K562 (cell line): Measurements from ENCODE around the gene TMEM143. TPM values are rescaled to one million over a fixed set of nuclear protein-coding genes. Genes with fewer than 3 reads are reported as not detected.

Experiments
- ATAC-seq: fragments of 200-7000 bp; cut with Tn5 transposase; 3 replicates; pipeline ENCODE4 v1.9.1; 2020; ENCODE audit warnings: moderate library complexity
- BruUV-seq: library from RNA; stranded (reverse); fragments of 400-500 nt; replicated peaks from 2 replicates; lab custom pipeline; 2021; lab: Mats Ljungman, UMichigan
- CTCF ChIA-PET: fragments of 300-600 bp; formaldehyde crosslinking; extraction: SDS; loops from one replicate; lab custom pipeline; 2021; ENCODE audit warnings: low intra/inter-chr PET ratio; lab: Yijun Ruan, JAX
- POLR2A ChIA-PET: fragments of 300-600, 350-650 bp; sonication (Branson Sonifier 250); formaldehyde crosslinking; extraction: SDS; loops from one replicate; lab custom pipeline; 2021; ENCODE audit warnings: antibody characterized with exemption, inconsistent platforms; lab: Yijun Ruan, JAX
- DNase-seq, 4 experiments: peaks; one replicate each; pipeline versions ENCODE4 v3.0.0 to v3.0.0-alpha.2; 2011 to 2018; ENCODE audit warnings: low spot score in 3 of 4, mixed read lengths in 3 of 4; ENCODE audit errors: extremely low read depth in 1 of 4
- FAIRE-seq: peaks from 2 replicates; lab custom pipeline; 2011; peaks lifted over from hg19 to GRCh38; lab: Jason Lieb, UNC
- H2AFZ ChIP-seq: 2 replicates; pipeline ENCODE4 v1.6.0; 2011; ENCODE audit warnings: low read depth, low read length, control low read depth, inconsistent platforms
- H3K27ac ChIP-seq: fragments of 200-600 bp; 3 replicates; pipeline ENCODE4 v1.8.0; 2011; ENCODE audit warnings: low read depth, mild to moderate bottlenecking, control low read depth, inconsistent platforms, low read length, moderate library complexity, mixed read lengths; ENCODE audit errors: extremely low read depth
- H3K27me3 ChIP-seq, 2 experiments: fragments of 300-600 bp in 1 of 2; 2 replicates in 1 of 2; 3 replicates in 1 of 2; pipeline versions ENCODE4 v1.6.0 to v1.8.0; 2011; ENCODE audit warnings: inconsistent platforms in 2 of 2, low read length in 2 of 2, mild to moderate bottlenecking in 1 of 2, mixed read lengths in 1 of 2, moderate library complexity in 1 of 2; ENCODE audit not compliant: control insufficient read depth in 2 of 2, insufficient read depth in 2 of 2
- H3K36me3 ChIP-seq: fragments of 300-600 bp; 3 replicates; pipeline ENCODE4 v1.8.0; 2011; ENCODE audit warnings: mild to moderate bottlenecking, low read length, inconsistent platforms; ENCODE audit not compliant: control insufficient read depth, insufficient read depth
- H3K4me1 ChIP-seq, 2 experiments: fragments of 200-600 bp in 1 of 2; replicated peaks in 1 of 2; 2 replicates in 1 of 2; 3 replicates in 1 of 2; pipeline versions ENCODE4 v1.5.1 to v1.8.0; 2011; ENCODE audit warnings: inconsistent platforms in 2 of 2, low read length in 2 of 2, mild to moderate bottlenecking in 1 of 2, mixed read lengths in 1 of 2, moderate library complexity in 1 of 2; ENCODE audit not compliant: control insufficient read depth in 2 of 2, insufficient read depth in 2 of 2
- H3K4me2 ChIP-seq: 2 replicates; pipeline ENCODE4 v1.6.1; 2011; ENCODE audit warnings: low read length, control low read depth, inconsistent platforms, mixed read lengths; ENCODE audit not compliant: insufficient read depth
- H3K4me3 ChIP-seq: fragments of 200-600 bp; sonication (generic), shearing (Covaris generic); 2 replicates; pipeline ENCODE4 v1.5.1; 2016; ENCODE audit warnings: control low read depth, inconsistent platforms
- H3K79me2 ChIP-seq: fragments of 200-600 bp; 3 replicates; pipeline ENCODE4 v1.8.0; 2011; ENCODE audit warnings: low read length, inconsistent platforms; ENCODE audit not compliant: control insufficient read depth, insufficient read depth
- H3K9ac ChIP-seq, 2 experiments: 2 replicates each; pipeline versions ENCODE4 v1.6.0 to v1.6.1; 2011; ENCODE audit warnings: low read depth in 2 of 2, low read length in 2 of 2, control low read depth in 1 of 2, inconsistent platforms in 1 of 2, mild to moderate bottlenecking in 1 of 2, mixed read lengths in 1 of 2; ENCODE audit not compliant: insufficient read depth in 1 of 2
- H3K9me1 ChIP-seq: one replicate; pipeline ENCODE4 v1.6.0; 2011; ENCODE audit warnings: inconsistent platforms, mild to moderate bottlenecking, low read length, moderate library complexity; ENCODE audit not compliant: control insufficient read depth, insufficient read depth
- H3K9me3 ChIP-seq: replicated peaks from 2 replicates; pipeline ENCODE4 v1.5.1; 2011; ENCODE audit warnings: low read depth, low read length, inconsistent platforms; ENCODE audit not compliant: control insufficient read depth, insufficient read depth
- H4K20me1 ChIP-seq: replicated peaks from 2 replicates; pipeline ENCODE4 v1.6.1; 2011; ENCODE audit warnings: low read length, inconsistent platforms, mixed read lengths; ENCODE audit not compliant: control insufficient read depth, insufficient read depth
- BRD4 ChIP-seq: fragments of 200-600 bp; sonication (generic); IDR thresholded peaks from 2 replicates; pipeline ENCODE4 v1.6.1; 2017; ENCODE audit warnings: inconsistent platforms
- EHMT2 ChIP-seq: fragments of 450-650 bp; IDR thresholded peaks from 2 replicates; pipeline ENCODE4 v1.6.1; 2018; ENCODE audit warnings: antibody characterized with exemption
- EP300 ChIP-seq: IDR thresholded peaks from 2 replicates; pipeline ENCODE4 v1.6.1; 2012; ENCODE audit warnings: low read length, improper control_type of control experiment
- FOXA1 ChIP-seq: fragments of 450-650 bp; IDR thresholded peaks from 2 replicates; pipeline ENCODE4 v1.6.1; 2016; ENCODE audit warnings: mild to moderate bottlenecking, borderline replicate concordance
- GABPB1 ChIP-seq: sonication (generic); formaldehyde crosslinking; IDR thresholded peaks from 2 replicates; pipeline ENCODE4 v1.8.0; 2022; ENCODE audit warnings: mild to moderate bottlenecking, missing genetic modification reagents
- ID3 ChIP-seq, 2 experiments: fragments of 250-450 bp in 1 of 2; fragments of 450-650 bp in 1 of 2; sonication (Bioruptor Pico) in 1 of 2; IDR thresholded peaks; 2 replicates each; pipeline versions ENCODE4 v1.6.1 to v1.8.0; 2016 to 2021; ENCODE audit warnings: mild to moderate bottlenecking in 2 of 2, moderate library complexity in 2 of 2, missing compliant biosample characterization in 1 of 2, missing genetic modification characterization in 1 of 2
- KDM5B ChIP-seq: fragments of 200-600 bp; sonication (generic); IDR thresholded peaks from 2 replicates; pipeline ENCODE4 v1.6.1; 2012; ENCODE audit warnings: low read depth, mild to moderate bottlenecking, moderate library complexity, low read length, control low read depth, inconsistent platforms; ENCODE audit not compliant: insufficient replicate concordance
- MTF1 ChIP-seq: fragments of 250-450 bp; sonication (Bioruptor Pico); IDR thresholded peaks from 2 replicates; pipeline ENCODE4 v1.9.0; 2021; ENCODE audit warnings: moderate library complexity, mild to moderate bottlenecking, inconsistent platforms, borderline replicate concordance
- NFRKB ChIP-seq: fragments of 450-650 bp; IDR thresholded peaks from 2 replicates; pipeline ENCODE4 v1.6.1; 2016; ENCODE audit warnings: low read depth
- PML ChIP-seq: IDR thresholded peaks from 2 replicates; pipeline ENCODE4 v1.6.1; 2012; ENCODE audit warnings: low read length, inconsistent platforms
- POLR2A ChIP-seq: fragments of 450-650 bp; conservative IDR thresholded peaks from 2 replicates; pipeline ENCODE4 v1.6.1; 2016
- SIN3A ChIP-seq, 2 experiments: fragments of 150-350 bp in 1 of 2; IDR thresholded peaks; 2 replicates each; pipeline ENCODE4 v1.6.1; 2011 to 2016; ENCODE audit warnings: borderline replicate concordance in 2 of 2, low read depth in 2 of 2, low read length in 2 of 2, mild to moderate bottlenecking in 2 of 2, moderate library complexity in 2 of 2; ENCODE audit not compliant: control insufficient read depth in 1 of 2
- SREBF2 ChIP-seq: sonication (generic); formaldehyde crosslinking; IDR thresholded peaks from 2 replicates; pipeline ENCODE4 v1.4.0; 2020; ENCODE audit warnings: mild to moderate bottlenecking, missing genetic modification reagents
- TEAD1 ChIP-seq, 2 experiments: fragments of 450-650 bp in 1 of 2; sonication (generic) in 1 of 2; formaldehyde crosslinking; IDR thresholded peaks; 2 replicates each; pipeline versions ENCODE4 v1.4.0 to v1.8.0; 2020 to 2022; ENCODE audit warnings: mild to moderate bottlenecking in 2 of 2, missing genetic modification reagents in 1 of 2
- ZNF197 ChIP-seq: fragments of 200-800 bp; sonication (Bioruptor generic); IDR thresholded peaks from 2 replicates; pipeline ENCODE4 v1.6.1; 2016; ENCODE audit warnings: low read depth, missing genetic modification characterization, missing compliant biosample characterization
- WGBS: fragments of 100-300 bp; shearing (Covaris generic); methylation state at CpG from one replicate; pipeline ENCODE4 v1.1.6; 2016; ENCODE audit warnings: low coverage, mixed read lengths; ENCODE audit not compliant: insufficient coverage; ENCODE audit errors: missing lambda C conversion rate; 5-methylcytosine and 5-hydroxymethylcytosine counted together
- in situ Hi-C: fragments of 300-500 bp; cut with MboI; formaldehyde crosslinking; loops from 4 replicates; pipeline ENCODE4 v1.15.0; 2018; ENCODE audit warnings: inconsistent platforms, mixed read lengths
- intact Hi-C: fragments of 100-400 bp; cut with micrococcal nuclease; formaldehyde crosslinking; loops from 2 replicates; pipeline ENCODE4 v1.14.2; 2022
- polyA plus RNA-seq, 8 experiments: library from polyadenylated mRNA; depleted of rRNA in 4 of 8; stranded (reverse) in 5 of 8; unstranded in 3 of 8; fragments of >200 nt; fragmentation: Nextera tagmentation in 2 of 8; fragmentation: Illumina TruSeq in 1 of 8; extraction: Ambion mirVana in 2 of 8; extraction: Trizol in 1 of 8; gene quantifications; 2 replicates each; pipeline versions ENCODE4 v1.2.1 to v1.2.3, GENCODE V29; 2011 to 2014; ENCODE audit warnings: inconsistent platforms in 1 of 8, missing spikeins in 1 of 8
- total RNA-seq, 7 experiments: library from RNA; depleted of rRNA in 6 of 7; stranded (reverse); fragments of >200 nt in 6 of 7; fragmentation: Illumina TruSeq in 2 of 7; extraction: Trizol in 2 of 7; gene quantifications; 2 replicates each; pipeline versions ENCODE4 v1.2.1 to v1.2.3, GENCODE V29; 2011 to 2021; ENCODE audit warnings: low replicate concordance in 1 of 7
- TF ChIP-seq, protein P1 (sequence below): sonication (generic); formaldehyde crosslinking; IDR thresholded peaks from 2 replicates; pipeline ENCODE4 v1.8.1; 2023; ENCODE audit warnings: mild to moderate bottlenecking, missing genetic modification reagents, moderate library complexity
- TF ChIP-seq, protein P2 (sequence below): sonication (generic); IDR thresholded peaks from 2 replicates; pipeline ENCODE4 v1.6.1; 2016

TMEM143 gene
- total and polyA plus RNA-seq, 9 of the 15 experiments (the other 6 are each of a cell fraction or from before 2014, with no cell fraction given): 0.66 to 8.8 (median 4.3) TPM

- TF ChIP-seq EHMT2: no peak
- no peak for TF ChIP-seq ZNF197
- no peak for TF ChIP-seq MTF1
- TF ChIP-seq EP300: peak; percentile 71
- TF ChIP-seq, protein P1, sequence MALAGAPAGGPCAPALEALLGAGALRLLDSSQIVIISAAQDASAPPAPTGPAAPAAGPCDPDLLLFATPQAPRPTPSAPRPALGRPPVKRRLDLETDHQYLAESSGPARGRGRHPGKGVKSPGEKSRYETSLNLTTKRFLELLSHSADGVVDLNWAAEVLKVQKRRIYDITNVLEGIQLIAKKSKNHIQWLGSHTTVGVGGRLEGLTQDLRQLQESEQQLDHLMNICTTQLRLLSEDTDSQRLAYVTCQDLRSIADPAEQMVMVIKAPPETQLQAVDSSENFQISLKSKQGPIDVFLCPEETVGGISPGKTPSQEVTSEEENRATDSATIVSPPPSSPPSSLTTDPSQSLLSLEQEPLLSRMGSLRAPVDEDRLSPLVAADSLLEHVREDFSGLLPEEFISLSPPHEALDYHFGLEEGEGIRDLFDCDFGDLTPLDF (CRISPR knock-in tag): peak; percentile 63; the same call in 1 of the 2 replicates
These were observed 30.9 kb downstream of the TMEM143 start (continued) for GRCh38 chr19:48332662-48333466.

DNA sequence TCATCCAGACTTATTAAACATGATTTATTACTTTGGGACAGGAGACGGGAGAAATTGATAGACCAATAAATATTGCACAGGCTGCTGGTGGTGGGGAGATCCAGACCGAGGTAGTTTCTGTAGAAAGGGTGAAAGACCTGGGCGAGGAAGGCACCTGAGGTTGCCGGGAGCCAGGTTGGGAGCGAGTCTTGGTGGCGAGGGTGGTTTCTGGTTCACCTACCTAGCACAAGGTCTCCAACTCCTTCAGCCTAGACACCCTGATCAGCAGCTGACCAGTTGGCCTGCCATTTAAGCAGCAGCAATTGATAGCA is 31.4 kb downstream of the TMEM143 start:
- H3K79me2 ChIP-seq: peaks cover 25% of the 10 kb centered on the region
- POLR2A ChIA-PET: interaction anchor here (0.6 to 2.4 kb wide), 6 partner anchors 8 to 113 kb away, joined by 3 to 16 read pairs (median 8); partner anchors contain the start of genes EMP3 and GRWD1
- H3K4me1 ChIP-seq: peaks cover 21 to 61% of the 10 kb centered on the region in 2 experiments
- in situ Hi-C loops (no loop called here), intact Hi-C loops (loop anchor here (2.0 to 5.0 kb wide), 3 partner anchors 18 to 820 kb away; no protein-coding TSS in a partner anchor)
- H3K27ac ChIP-seq: peak overlapping the region; percentile 91
- whole genome bisulfite sequencing: 5% methylated on average over 6 of the region's 6 CpGs
- BruUV-seq: TSS peak; percentile 66
- CTCF ChIA-PET: interaction anchor here (1.2 to 4.0 kb wide), 3 partner anchors 12 to 18 kb away, joined by 5 to 57 read pairs (median 5); a partner anchor contains a TSS
- H3K4me2 ChIP-seq: peak overlapping the region; percentile 93
- DNase-seq: no peak
- peaks cover 40% of the 10 kb centered on the region for H3K36me3 ChIP-seq
- peak overlapping the region; percentile 62 to 88 for H3K9ac ChIP-seq
- no peak for FAIRE-seq
- no peak for ATAC-seq
- peaks cover 5% of the 10 kb centered on the region; the same call in 1 of the 2 replicates for H3K9me3 ChIP-seq
- peak overlapping the region; percentile 50 for H3K4me3 ChIP-seq
- no peaks in the 10 kb centered on the region for H3K27me3 ChIP-seq
- H2AFZ ChIP-seq: peak overlapping the region; percentile 71
- H3K9me1 ChIP-seq: peaks cover 5% of the 10 kb centered on the region
- no peaks in the 10 kb centered on the region for H4K20me1 ChIP-seq
- TF ChIP-seq BRD4 (no peak), SIN3A (IDR thresholded peaks at IDR 0.05; ENCODE audit: borderline replicate concordance in 2 of 2, control insufficient read depth in 1 of 2, low read depth in 2 of 2, low read length in 2 of 2) (no peak), TEAD1 (CRISPR knock-in tag; IDR thresholded peaks at IDR 0.05) (0 out of 4 replicates have a peak, but pooled peaks of 1 of the 2 experiments have one; percentile 20), KDM5B (peak; percentile 2), SREBF2 (CRISPR knock-in tag) (no peak), POLR2A (0 out of 2 replicates have a peak, but pooled peaks have one; percentile 11), PML (peak; percentile 7; the same call in 1 of the 2 replicates), FOXA1 (no peak), NFRKB (0 out of 2 replicates have a peak, but pooled peaks have one; percentile 40), ID3 (CRISPR knock-in tag; IDR thresholded peaks at IDR 0.05) (no peak), ID3 (tag; IDR thresholded peaks at IDR 0.05) (0 out of 2 replicates have a peak, but pooled peaks have one; percentile 18), GABPB1 (CRISPR knock-in tag) (0 out of 2 replicates have a peak, but pooled peaks have one; percentile 9)
- TF ChIP-seq, protein P2, sequence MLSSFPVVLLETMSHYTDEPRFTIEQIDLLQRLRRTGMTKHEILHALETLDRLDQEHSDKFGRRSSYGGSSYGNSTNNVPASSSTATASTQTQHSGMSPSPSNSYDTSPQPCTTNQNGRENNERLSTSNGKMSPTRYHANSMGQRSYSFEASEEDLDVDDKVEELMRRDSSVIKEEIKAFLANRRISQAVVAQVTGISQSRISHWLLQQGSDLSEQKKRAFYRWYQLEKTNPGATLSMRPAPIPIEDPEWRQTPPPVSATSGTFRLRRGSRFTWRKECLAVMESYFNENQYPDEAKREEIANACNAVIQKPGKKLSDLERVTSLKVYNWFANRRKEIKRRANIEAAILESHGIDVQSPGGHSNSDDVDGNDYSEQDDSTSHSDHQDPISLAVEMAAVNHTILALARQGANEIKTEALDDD: 0 out of 2 replicates have a peak, but pooled peaks have one; percentile 55
